Measurements from ENCODE around the gene XYLT2.

- TF ChIP-seq POLR2A (IDR thresholded peaks at IDR 0.05; ENCODE audit: low read depth, low read length) (no peak), JUN (IDR thresholded peaks at IDR 0.05; ENCODE audit: borderline replicate concordance, insufficient read depth, insufficient read length, low read depth) (no peak), MAX (IDR thresholded peaks at IDR 0.05; ENCODE audit: insufficient read depth, insufficient read length) (no peak), EZH2 (IDR thresholded peaks at IDR 0.05; ENCODE audit: borderline replicate concordance, low read depth, low read length, severe bottlenecking) (no peak), FOS (IDR thresholded peaks at IDR 0.05; ENCODE audit: borderline replicate concordance, insufficient read depth, low read length) (no peak), POLR2AphosphoS5 (IDR thresholded peaks at IDR 0.05; ENCODE audit: insufficient read depth, low read depth, low read length) (no peak)
- TF ChIP-seq, protein P1, sequence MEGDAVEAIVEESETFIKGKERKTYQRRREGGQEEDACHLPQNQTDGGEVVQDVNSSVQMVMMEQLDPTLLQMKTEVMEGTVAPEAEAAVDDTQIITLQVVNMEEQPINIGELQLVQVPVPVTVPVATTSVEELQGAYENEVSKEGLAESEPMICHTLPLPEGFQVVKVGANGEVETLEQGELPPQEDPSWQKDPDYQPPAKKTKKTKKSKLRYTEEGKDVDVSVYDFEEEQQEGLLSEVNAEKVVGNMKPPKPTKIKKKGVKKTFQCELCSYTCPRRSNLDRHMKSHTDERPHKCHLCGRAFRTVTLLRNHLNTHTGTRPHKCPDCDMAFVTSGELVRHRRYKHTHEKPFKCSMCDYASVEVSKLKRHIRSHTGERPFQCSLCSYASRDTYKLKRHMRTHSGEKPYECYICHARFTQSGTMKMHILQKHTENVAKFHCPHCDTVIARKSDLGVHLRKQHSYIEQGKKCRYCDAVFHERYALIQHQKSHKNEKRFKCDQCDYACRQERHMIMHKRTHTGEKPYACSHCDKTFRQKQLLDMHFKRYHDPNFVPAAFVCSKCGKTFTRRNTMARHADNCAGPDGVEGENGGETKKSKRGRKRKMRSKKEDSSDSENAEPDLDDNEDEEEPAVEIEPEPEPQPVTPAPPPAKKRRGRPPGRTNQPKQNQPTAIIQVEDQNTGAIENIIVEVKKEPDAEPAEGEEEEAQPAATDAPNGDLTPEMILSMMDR (IDR thresholded peaks at IDR 0.05; ENCODE audit: extremely low read depth in 1 of 2, insufficient read depth in 1 of 2, low read depth in 1 of 2, low read length in 2 of 2) = no peak
Observed at GRCh38 chr17:50347894-50348291, 2.0 kb downstream of the XYLT2 start.
